Activated CD8-positive, alpha-beta memory T cell treated with anti-CD3 and anti-CD28 coated beads for 24 hours (primary cell): Measurements from ENCODE around the gene B3GAT3.
A peak's percentile ranks its signal among the peaks of the same experiment; 100 is the strongest.
"Not testable (repeated sequence)": the region's sequence is repeated elsewhere in the genome, so short reads cannot be mapped to it uniquely, and the experiment has no call there.

Experiments used
- DNase-seq: peaks from one replicate; pipeline ENCODE4 v3.0.0-alpha.2; 2020

The B3GAT3 gene

DNA sequence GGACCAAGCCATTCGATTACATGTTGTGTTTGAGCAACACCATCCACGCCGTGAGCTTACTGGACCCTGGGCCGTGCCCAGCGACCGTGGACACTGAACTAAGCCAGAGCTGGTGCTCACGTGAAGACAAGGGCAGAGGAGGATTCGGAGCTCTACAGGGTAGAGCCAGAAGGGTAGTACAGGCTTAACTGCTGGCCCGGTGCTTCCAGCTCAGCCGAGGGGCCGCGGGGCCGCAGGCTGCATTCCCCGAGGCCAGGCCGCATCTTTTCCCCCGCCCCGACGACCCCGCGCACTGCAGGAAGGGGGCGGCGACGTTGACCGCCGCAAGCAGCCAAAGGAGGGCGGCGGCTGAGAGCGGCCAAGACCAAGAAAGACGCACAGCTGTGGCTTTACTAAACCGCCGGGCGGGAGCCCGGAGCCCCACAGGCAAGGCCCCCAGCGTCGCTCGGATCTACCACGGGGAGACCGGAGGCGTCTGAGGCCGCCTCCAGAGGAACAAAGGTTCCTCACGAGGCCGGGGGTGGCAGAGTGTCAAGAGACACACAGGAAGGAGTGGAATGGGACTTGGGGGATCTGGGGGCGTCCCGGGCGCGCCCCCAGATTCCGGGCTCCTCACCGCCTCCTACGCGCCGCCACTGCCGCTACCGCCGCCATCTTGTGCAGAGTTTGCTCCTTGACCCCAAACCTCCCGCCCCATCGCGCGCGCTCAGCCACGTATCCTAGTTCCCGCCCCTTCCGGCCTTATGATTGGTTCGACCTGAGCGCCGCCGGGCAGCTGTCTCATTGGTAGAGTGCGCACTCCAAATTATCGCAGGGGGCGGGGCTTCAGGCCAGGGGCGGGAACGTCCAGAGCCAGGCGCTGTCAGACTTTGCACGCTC lies 24.4 kb upstream of the B3GAT3 start, which contains the start of gene GANAB:
TSS of gene GANAB (minus strand) at position 668 of the 879 bp plus-strand sequence. CDS start at position 654, 14 bp downstream.
- DNase-seq, result peak; percentile 99

DNA sequence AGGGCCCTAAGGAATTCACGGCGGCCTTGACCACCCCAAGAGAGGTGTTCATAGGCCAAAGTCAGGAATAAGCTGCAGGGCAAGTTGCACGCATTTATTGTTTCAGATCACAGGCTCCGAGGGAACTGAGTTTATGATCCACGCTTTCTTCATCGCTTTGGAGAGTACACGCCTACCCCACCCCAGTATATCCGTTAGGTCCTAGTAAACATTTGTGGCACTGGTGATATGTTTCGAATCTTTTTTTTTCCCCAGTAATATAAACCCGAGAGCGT lies 23.8 kb upstream of the B3GAT3 start:
- peak; percentile 68 for DNase-seq

DNA sequence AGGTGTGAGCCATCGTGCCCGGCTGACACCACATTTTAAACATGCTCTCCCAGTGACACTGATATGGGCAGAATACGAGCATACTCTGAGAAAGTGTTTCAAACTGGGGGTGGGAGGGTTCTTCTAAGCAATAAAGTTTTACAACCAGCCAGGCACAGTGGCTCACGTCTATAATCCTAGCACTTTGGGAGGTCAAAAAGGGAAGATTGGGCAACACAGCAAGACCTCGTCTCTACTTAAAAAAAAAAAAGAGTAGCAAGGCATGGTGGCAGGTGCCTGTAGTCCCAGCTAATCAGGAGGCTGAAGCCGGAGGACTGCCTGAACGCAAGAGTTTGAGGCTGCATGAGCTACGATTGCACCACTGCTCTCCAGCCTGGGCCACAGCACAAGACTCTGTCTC lies 22.4 kb upstream of the B3GAT3 start:
- DNase-seq, result no peak

DNA sequence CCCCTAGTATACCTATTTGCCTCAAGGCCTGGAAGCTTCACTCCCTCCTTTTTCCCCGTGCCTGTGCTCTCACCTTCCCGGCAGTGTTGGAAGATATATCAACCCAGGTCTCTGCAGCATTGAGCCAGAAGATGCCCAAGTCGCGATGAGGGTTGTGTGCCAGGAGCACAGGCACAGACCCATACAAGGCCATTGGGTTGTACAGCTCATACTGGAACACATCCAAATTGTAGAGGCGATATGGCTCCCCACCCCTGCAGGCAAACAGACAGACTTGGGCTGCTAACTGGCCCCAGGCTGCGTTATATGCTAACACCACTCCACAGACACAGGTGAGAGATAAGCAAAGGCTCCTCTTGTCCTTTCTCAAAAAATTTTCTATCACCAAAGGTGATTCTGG lies 10.7 kb upstream of the B3GAT3 start:
- DNase-seq, result no peak

DNA sequence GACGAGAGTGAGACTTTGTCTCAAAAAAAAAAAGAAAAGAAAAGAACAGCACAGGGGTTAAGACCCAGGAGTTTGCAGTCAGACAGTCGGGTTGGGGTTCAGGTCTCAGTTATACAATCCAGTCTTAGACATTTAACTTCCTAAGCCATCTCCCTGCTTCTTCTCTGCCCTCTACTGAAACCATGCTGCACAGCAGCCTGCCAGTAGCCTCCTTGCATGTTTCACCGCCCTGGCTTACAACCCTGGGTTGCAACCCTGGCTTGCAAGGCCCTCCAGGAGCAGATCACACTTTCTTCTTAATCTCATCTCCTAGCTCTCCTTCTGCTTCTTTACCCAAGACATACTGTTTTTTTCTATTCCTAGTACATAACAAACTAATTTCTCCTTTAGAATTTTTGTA lies 5.9 kb upstream of the B3GAT3 start:
- no peak for DNase-seq

DNA sequence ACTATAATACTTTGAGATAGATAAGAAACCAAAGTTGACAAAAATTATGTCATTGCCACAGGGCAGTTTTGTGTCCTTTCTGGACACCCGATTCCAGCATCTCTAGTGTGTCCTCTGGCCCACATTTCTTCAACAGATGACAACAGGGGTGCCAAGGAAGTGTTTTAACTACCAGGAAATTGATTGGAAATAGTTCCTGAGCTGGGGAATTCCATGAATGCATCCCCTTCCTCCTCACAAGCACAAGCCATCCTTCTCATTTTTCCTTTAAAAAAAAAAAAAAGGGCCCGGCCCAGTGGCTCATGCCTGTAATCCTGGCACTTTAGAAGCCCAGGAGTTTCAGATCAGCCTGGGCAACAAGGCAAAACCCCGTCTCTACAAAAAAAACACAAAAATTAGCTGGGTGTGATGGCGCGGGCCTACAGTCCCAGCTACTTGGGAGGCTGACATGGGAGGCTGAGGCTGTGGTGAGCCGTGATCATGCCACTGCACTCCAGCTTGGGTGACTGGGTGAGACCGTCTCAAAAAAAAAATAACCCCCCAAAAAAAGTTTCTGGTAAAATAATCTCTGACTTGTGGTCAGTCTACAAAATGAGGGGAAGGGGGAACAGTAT lies 797 bp upstream of the B3GAT3 start:
- no peak for DNase-seq

DNA sequence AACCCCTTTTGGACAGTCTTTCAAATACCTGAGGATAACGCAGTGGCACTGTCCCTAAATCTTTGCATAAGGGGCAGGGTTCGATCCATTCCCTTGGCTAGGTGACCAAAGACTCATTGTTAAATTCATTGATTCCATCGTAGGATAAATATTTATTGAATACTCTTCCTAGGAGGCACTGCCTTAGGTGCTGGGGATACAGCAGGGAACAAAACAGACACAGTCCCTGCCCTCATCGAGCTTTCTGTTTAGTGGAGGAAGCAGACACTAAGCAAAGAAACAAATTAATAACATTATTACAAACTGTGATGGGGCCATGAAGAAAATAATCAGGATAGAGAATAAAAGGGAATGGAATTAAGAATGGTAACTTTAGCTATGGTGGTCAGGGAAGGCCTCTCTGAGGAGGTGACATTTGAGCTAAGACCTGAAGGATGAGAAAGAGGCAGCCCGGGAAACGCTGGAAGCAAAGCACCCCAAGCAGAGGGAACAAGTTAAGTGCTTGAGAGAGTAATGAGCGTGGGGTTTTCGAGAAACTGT lies 689 bp downstream of the B3GAT3 start:
- no peak for DNase-seq

DNA sequence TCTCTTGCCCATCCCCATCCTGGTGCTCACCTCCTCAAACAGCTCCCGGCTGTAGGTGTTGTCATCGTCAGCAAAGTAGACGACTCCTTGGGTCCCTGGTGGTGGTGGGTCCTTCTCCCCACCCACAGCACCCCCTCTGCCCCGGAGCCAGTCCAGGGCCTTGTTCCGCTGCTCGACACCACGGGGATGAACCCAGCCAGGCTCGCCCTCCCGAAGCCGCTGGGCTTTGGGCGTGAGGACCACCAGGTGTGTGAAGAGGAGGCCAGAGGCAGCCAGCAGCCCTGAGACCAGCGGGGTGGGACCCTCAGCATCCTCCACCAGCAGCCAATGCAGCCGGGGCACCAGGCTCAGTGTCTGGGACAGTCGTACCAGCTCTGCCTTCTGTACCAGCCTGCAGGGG lies 4.8 kb downstream of the B3GAT3 start:
- DNase-seq, result not testable (repeated sequence)

DNA sequence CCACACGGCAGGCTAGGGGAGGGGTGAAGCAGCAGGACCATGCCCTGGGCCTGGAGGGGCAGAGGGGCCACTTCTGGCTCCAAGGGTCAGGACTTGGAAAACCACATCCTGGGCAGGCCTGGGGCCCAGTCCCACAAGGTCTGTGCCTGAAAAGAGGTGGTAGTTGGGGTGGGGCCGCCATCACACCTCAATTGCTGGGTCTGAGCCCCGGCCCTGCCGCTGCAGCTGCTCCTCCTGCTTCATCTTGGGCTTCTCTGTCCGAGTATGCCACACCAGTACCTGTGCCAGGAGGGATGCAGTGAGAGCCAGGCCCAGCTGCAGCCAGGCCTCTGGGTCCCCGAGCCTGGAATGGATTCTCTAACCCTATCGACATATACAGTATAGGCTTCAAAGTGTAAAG lies 6.3 kb downstream of the B3GAT3 start:
- DNase-seq, result no peak

DNA sequence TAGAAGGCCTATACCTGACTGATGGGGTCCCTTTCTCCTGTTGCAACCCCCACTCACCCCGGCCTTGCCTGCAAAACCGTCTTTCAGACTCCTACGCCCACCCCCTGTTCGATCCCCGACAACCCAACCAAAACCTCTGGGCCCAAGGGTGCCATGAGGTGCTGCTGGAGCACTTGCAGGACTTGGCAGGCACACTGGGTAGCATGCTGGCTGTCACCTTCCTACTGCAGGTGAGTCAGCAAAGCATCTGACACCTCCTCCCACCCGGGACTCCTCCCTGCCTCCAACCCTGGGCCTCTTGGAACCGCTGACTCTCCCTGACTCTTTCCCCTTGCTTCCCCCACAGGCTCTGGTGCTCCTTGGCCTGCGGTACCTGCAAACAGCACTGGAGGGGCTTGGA lies 7.5 kb downstream of the B3GAT3 start:
- DNase-seq, result peak; percentile 76

DNA sequence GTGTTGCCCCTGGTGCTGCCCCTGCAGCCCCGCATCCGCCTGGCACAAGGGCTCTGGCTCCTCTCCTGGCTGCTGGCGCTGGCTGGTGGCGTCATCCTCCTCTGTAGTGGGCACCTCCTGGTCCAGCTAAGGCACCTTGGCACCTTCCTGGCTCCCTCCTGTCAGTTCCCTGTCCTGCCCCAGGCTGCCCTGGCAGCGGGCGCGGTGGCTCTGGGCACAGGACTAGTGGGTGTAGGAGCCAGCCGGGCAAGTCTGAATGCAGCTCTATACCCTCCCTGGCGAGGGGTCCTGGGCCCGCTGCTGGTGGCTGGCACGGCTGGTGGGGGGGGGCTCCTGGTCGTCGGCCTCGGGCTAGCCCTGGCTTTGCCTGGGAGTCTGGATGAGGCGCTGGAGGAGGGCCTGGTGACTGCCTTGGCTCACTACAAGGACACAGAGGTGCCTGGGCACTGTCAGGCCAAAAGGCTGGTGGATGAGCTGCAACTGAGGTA lies 8.5 kb downstream of the B3GAT3 start:
- DNase-seq, result no peak

DNA sequence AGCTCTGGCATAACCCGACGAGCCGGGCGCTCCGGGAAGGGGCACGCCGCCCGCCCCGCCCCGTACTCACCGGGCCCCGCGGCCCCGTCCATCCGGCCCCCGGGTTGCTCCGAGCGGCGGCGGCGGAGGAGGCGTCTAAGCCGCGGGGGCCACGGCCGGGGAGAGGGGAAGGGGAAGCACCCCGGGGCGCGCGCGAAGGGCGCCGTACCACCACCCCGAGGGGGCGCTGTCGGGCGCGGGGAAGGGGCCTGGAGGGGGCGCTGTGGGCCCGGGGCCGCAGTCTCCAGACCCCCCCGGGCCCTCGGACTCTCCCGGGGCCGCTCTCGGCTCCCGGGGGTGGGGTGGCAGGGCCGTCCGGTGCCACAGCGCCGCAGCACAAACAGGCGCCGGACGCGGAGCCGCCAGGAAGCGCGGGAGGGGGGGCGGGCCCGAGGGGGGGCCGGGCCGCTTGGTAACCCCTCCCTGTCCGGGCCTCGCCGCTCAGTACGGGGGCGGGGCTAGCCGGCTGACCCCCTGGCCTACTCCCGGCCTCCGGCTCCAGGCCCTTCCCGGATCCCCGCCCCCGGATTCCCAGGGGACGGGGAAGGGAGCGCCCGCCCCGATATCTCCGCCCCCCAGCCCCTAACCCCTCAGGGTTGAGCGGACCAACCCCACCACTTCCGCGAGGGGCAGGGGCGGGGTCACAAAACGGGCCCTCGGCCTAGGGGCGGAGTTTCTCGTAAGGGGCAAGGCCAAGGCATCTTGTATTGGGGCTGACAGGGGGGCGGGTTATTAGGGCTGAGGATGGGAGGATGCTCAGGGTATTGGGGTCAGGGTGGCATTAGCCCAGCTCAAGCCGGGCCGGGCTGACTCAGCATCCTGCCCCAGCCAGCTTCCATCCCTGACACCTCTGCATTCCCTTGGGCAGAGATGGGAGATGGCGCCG lies 9.2 kb downstream of the B3GAT3 start, which contains the start of the genes EML3 and ROM1:
TSS of gene EML3 (minus strand) at position 410 of the 925 bp plus-strand sequence. CDS start at position 92, 318 bp downstream.
TSS of gene ROM1 (plus strand) at position 892 of the 925 bp plus-strand sequence. CDS start at position 917, 25 bp downstream.
- peak; percentile 97 for DNase-seq

DNA sequence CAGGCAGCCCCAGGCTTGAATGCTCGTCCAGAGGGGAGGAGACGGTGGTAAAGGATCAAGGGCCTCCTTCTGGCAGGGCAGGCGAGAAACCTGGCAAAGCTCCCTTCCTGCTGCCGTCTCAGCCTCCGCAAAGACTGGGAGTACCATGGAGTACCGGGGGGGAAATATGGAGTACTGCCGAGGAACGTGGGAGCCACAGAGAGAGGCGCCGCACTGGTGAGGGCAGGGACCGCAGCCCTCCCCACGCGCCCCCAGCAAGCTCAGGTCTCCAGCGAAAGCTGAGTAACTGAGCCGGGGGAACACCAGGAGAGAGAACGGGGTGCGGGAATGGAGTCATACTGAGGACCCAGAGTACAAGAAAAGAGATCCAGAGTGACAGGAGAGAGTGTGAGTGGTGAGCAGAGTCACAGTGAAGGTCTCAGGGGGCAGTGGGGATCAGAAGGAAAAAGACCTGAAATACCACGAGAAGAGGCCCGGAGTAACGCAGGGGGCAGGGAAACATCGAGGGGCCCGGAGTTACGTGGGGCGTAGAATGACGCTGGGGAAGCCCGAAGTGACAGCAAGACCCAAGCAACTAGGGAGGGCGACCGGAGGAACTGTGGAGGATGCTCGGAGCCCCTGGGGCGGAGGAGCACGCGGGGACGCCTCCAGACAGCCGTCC lies 10.0 kb downstream of the B3GAT3 start:
- DNase-seq, result no peak

DNA sequence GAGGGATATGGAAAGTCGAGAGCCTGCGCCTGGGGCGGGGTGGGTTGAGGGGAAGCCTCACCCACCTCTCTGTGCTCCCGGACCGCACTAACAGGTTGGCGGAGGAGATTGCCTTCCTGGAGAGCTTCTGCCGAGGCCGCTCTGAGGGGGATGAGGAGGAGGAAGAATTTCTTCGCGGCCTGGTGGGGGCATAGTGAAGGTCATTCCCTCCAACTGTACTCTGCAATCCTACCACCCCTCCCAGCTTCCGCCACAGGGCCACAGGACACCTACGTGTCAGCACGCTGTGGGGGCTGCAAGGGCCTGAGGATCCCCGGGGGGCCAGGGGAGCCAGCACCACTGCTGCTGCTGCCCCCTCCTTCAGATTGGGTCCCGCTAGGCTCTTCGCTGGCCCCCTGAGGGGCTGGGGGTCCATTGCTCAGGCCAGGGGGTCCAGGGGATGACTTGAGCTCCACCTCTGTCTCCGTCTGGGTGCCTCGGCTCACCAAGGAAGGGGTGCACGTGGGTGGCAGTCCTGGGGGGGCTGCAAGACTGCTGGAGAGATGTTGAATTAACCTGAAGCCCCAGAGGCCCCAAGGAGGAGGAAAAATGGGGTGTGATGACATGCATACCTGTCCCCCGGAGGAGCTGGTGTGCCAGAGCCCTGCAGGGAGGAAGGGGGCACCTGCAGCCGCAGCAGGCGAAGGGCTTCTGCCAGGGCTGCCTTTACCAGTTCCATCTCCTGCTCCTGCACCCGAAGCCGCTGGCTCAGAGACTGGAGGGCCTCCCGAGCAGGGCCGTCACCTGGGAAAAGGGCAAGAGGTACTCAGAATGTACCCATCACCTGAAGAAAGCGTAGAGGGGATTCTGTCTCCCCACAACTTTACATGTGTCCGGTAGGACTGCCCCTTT lies 10.7 kb downstream of the B3GAT3 start:
- no peak for DNase-seq

DNA sequence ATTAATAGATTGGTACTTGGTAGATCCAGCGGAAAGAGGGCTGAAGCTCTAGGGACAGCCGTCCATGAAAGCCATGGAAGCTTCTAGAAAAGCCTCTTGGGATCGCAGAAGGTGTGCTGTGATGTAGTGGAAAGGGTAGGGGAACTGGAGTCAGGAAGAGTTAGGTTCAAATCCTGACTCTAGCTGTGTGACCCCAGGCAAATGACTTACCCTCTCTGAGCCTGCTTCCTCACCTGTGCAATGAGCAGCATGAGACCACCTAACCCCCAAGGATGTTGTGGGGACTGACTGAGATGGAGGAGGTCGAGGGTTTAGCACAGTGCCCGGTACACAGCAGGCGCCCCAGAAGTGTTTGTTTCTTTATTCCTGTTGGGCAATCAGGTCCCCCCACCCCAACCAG lies 11.4 kb downstream of the B3GAT3 start:
- no peak for DNase-seq

DNA sequence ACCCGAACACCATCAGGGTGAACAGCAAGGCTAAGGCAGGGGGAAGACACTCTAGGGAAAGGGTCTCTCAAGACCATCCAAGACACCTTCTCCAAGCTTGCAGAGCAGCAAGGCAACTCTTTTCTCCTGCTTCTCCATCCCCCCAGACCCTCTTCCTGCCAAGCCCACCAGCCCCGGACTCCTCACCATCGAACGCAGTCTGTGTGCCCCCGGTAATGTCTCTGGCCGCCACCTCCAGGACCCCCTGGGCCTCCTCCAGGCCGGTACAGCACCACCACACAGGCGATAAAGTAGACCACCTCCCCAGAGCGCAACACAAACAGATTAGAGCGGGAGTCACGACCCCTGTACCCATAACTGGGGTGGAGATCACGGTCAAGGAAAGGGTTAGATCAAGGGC lies 13.0 kb downstream of the B3GAT3 start:
- DNase-seq, result no peak

DNA sequence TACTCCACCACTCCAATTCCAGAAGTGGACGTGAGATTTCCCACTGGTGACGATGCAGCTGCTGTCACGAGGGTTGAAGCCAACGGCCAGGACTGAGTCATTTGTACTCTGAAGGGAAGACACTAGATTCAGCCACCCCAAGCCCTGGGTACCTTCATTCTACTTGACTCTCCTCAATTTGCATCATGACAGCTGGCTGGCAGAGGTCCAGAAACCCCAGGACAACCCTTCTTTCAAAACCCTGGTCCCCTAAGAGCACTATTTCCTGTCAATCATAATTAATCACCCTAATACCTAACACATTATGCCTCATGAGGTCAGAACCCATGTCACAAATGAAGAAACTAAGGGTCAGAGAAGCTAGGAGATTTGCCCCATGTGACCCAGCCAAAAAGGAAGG lies 14.1 kb downstream of the B3GAT3 start:
- no peak for DNase-seq

DNA sequence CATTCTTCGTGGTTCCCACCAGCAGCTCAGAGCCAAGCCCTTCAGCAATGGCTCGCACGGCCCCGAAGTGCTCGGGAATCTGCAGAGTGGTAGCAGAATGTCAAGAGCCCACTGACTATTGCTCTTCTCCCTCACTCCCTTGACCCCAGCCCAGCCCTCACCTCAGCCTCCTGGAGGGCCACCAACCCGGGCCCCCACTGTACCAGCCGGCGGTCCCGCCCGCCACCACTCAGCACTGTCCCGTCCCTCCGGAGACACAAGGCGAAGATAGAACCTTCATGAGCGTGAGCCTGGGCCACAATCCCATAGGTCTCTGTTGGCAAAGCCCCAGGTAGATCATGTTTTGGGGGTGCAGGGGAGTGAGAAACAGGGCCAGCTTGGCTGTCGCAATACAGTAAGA lies 15.9 kb downstream of the B3GAT3 start:
- no peak for DNase-seq

DNA sequence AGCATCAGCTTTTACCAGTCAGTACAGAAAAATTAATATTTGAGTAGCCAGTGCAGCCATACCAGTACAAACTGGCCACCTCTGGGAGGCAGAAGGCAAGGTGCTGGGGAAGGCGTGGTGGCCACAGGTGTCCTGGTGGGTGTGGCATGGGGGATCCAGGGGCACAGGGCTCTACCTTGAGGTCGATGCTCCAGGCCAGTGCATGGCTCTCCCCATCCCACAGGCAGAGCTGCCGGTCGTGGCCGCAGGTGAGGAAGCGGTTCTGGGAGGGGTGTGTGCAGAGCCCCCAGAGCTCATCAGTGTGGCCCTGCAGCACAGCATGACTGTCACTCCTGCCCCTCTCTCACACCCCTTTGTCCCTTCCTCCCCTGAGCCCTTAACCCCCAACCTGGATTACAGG lies 16.3 kb downstream of the B3GAT3 start:
- no peak for DNase-seq

DNA sequence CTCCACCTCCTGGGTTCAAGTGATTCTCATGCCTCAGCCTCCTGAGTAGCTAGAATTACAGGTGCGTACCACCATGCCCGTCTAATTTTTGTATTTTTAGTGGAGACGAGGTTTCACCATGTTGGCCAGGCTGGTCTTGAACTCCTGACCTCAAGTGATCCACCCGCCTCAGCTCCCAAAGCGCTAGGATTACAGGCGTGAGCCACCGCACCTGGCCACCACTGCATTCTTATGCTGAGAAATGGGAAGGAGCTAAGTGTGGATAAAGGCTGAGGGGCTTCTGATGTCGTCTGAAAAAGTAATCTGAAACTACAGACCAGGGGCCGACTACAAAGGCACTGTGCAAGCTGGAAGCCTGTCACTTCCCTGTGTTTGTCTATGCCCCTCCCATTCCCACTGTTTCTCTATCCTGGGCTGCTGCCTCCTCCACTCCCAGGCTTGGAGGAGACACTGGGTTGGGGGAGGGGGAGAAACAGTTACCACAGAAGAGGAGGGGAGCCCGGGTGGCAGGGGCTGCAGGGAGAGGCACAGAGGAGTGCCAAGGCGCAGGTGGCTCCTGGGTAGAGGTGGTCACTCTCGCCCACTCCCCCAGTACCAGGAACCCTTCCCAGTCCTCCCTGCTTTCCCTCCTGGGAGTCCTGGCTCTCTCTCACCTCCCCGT lies 17.2 kb downstream of the B3GAT3 start:
- DNase-seq, result no peak
